H9 (cell line): ENCODE measurements around the gene CNNM1. TPM values are rescaled to one million over a fixed set of nuclear protein-coding genes. Genes with fewer than 3 reads are reported as not detected.

Experiments
- DNase-seq: peaks from one replicate; pipeline ENCODE4 v3.0.0-alpha.2; 2017
- H2AFZ ChIP-seq: one replicate; pipeline ENCODE4 v1.6.1; 2013; ENCODE audit warnings: mild to moderate bottlenecking, low read length, control low read depth, moderate library complexity
- H2AK5ac ChIP-seq: 2 replicates; pipeline ENCODE4 v1.6.1; 2013; ENCODE audit warnings: low read length, control low read depth, mixed read lengths; ENCODE audit not compliant: insufficient read length
- H2BK120ac ChIP-seq: one replicate; pipeline ENCODE4 v1.6.1; 2013; ENCODE audit warnings: low read depth, mild to moderate bottlenecking, low read length, control low read depth, inconsistent platforms; ENCODE audit not compliant: poor library complexity, severe bottlenecking
- H2BK12ac ChIP-seq: 2 replicates; pipeline ENCODE4 v1.6.1; 2013; ENCODE audit warnings: low read length, control low read depth, mixed read lengths, low read depth; ENCODE audit not compliant: insufficient read length
- H2BK15ac ChIP-seq: 2 replicates; pipeline ENCODE4 v1.6.1; 2013; ENCODE audit warnings: low read depth, low read length, control low read depth
- H2BK20ac ChIP-seq: one replicate; pipeline ENCODE4 v1.6.1; 2013; ENCODE audit warnings: low read depth, mild to moderate bottlenecking, low read length, control low read depth, inconsistent platforms; ENCODE audit not compliant: poor library complexity, severe bottlenecking
- H2BK5ac ChIP-seq: 2 replicates; pipeline ENCODE4 v1.6.1; 2013; ENCODE audit warnings: low read length, control low read depth, mixed read lengths; ENCODE audit not compliant: insufficient read length
- H3K14ac ChIP-seq: 2 replicates; pipeline ENCODE4 v1.6.1; 2013; ENCODE audit warnings: low read length, control low read depth; ENCODE audit not compliant: insufficient read depth
- H3K18ac ChIP-seq: 2 replicates; pipeline ENCODE4 v1.6.1; 2013; ENCODE audit warnings: low read depth, mild to moderate bottlenecking, mixed read lengths, low read length, control low read depth; ENCODE audit not compliant: insufficient read length
- H3K23ac ChIP-seq: 2 replicates; pipeline ENCODE4 v1.6.1; 2013; ENCODE audit warnings: low read length, control low read depth, mixed read lengths, low read depth; ENCODE audit not compliant: insufficient read length
- H3K23me2 ChIP-seq: 2 replicates; pipeline ENCODE4 v1.6.1; 2013; ENCODE audit warnings: low read depth, mild to moderate bottlenecking, mixed read lengths, low read length, control low read depth; ENCODE audit not compliant: insufficient read length, poor library complexity, severe bottlenecking
- H3K27ac ChIP-seq: 2 replicates; pipeline ENCODE4 v1.5.1; 2013; ENCODE audit warnings: low read length, control low read depth, mixed read lengths, low read depth; ENCODE audit not compliant: insufficient read length
- H3K27me3 ChIP-seq: 2 replicates; pipeline ENCODE4 v1.6.1; 2013; ENCODE audit warnings: low read length, control low read depth, inconsistent platforms; ENCODE audit not compliant: insufficient read depth
- H3K4ac ChIP-seq: 2 replicates; pipeline ENCODE4 v1.6.1; 2013; ENCODE audit warnings: low read depth, mild to moderate bottlenecking, control low read depth, inconsistent platforms, low read length, moderate library complexity
- H3K4me1 ChIP-seq: 2 replicates; pipeline ENCODE4 v1.6.1; 2013; ENCODE audit warnings: low read length, control low read depth, inconsistent platforms; ENCODE audit not compliant: insufficient read depth
- H3K4me2 ChIP-seq: 2 replicates; pipeline ENCODE4 v1.6.1; 2013; ENCODE audit warnings: low read length, control low read depth, mixed read lengths; ENCODE audit not compliant: insufficient read length, insufficient read depth
- H3K56ac ChIP-seq: 2 replicates; pipeline ENCODE4 v1.6.1; 2013; ENCODE audit warnings: low read depth, mild to moderate bottlenecking, mixed read lengths, low read length, control low read depth; ENCODE audit not compliant: insufficient read length
- H3K79me1 ChIP-seq: 2 replicates; pipeline ENCODE4 v1.6.1; 2013; ENCODE audit warnings: low read depth, mild to moderate bottlenecking, moderate library complexity, low read length, control low read depth, inconsistent platforms; ENCODE audit not compliant: insufficient read depth, poor library complexity, severe bottlenecking
- H3K79me2 ChIP-seq: 2 replicates; pipeline ENCODE4 v1.6.1; 2013; ENCODE audit warnings: low read length, control low read depth, inconsistent platforms; ENCODE audit not compliant: insufficient read depth
- H3K9ac ChIP-seq: 2 replicates; pipeline ENCODE4 v1.6.1; 2013; ENCODE audit warnings: low read length, control low read depth, mixed read lengths; ENCODE audit not compliant: insufficient read length; ENCODE audit errors: extremely low read depth
- H3K9me3 ChIP-seq: one replicate; pipeline ENCODE4 v1.6.1; 2013; ENCODE audit warnings: low read depth, low read length, inconsistent platforms; ENCODE audit not compliant: control insufficient read depth
- H3T11ph ChIP-seq: one replicate; pipeline ENCODE4 v1.6.1; 2013; ENCODE audit warnings: mild to moderate bottlenecking, low read length, control low read depth, inconsistent platforms
- H4K20me1 ChIP-seq: one replicate; pipeline ENCODE4 v1.6.1; 2013; ENCODE audit not compliant: control insufficient read depth, insufficient read length, insufficient read depth
- H4K5ac ChIP-seq: 2 replicates; pipeline ENCODE4 v1.6.1; 2013; ENCODE audit warnings: low read depth, mild to moderate bottlenecking, mixed read lengths, low read length, control low read depth; ENCODE audit not compliant: insufficient read length
- H4K8ac ChIP-seq: replicated peaks from 2 replicates; pipeline ENCODE4 v1.6.1; 2013; ENCODE audit warnings: low read length, control low read depth, mixed read lengths, low read depth; ENCODE audit not compliant: insufficient read length
- H4K91ac ChIP-seq: 2 replicates; pipeline ENCODE4 v1.6.1; 2013; ENCODE audit warnings: low read depth, mild to moderate bottlenecking, moderate library complexity, mixed read lengths, low read length, control low read depth; ENCODE audit not compliant: insufficient read length
- H3K27ac Mint-ChIP-seq, 3 experiments: 2 replicates in 2 of 3; 3 replicates in 1 of 3; pipeline ENCODE4 v1.8.0; 2020 to 2021; ENCODE audit warnings: mixed read lengths in 3 of 3, mild to moderate bottlenecking in 1 of 3, moderate library complexity in 1 of 3
- H3K27me3 Mint-ChIP-seq: 2 replicates; pipeline ENCODE4 v1.8.0; 2021; ENCODE audit warnings: low read depth, mild to moderate bottlenecking, moderate library complexity, mixed read lengths
- H3K36me3 Mint-ChIP-seq, 3 experiments: 2 replicates in 2 of 3; 3 replicates in 1 of 3; pipeline ENCODE4 v1.8.0; 2020 to 2021; ENCODE audit warnings: low read depth in 3 of 3, mixed read lengths in 3 of 3; ENCODE audit not compliant: insufficient read depth in 1 of 3
- H3K4me1 Mint-ChIP-seq, 2 experiments: 2 replicates each; pipeline ENCODE4 v1.8.0; 2020; ENCODE audit warnings: mixed read lengths in 2 of 2
- H3K4me3 Mint-ChIP-seq, 2 experiments: 2 replicates in 1 of 2; 3 replicates in 1 of 2; pipeline ENCODE4 v1.8.0; 2020 to 2021; ENCODE audit warnings: mild to moderate bottlenecking in 2 of 2, mixed read lengths in 2 of 2, moderate library complexity in 1 of 2
- H3K9me3 Mint-ChIP-seq, 2 experiments: 2 replicates in 1 of 2; 3 replicates in 1 of 2; pipeline ENCODE4 v1.8.0; 2020; ENCODE audit warnings: mild to moderate bottlenecking in 2 of 2, mixed read lengths in 2 of 2, moderate library complexity in 1 of 2
- CTCF ChIP-seq: fragments of 200-600 bp; sonication (generic); conservative IDR thresholded peaks from 3 replicates; pipeline ENCODE4 v1.8.0; 2021; ENCODE audit warnings: antibody characterized with exemption, mild to moderate bottlenecking
- WGBS: extraction: QIAGEN DNeasy Blood & Tissue Kit; methylation state at CpG from one replicate; pipeline ENCODE4 v1.1.7; 2013; ENCODE audit warnings: missing lambda C conversion rate, low lambda C conversion rate, mixed read lengths; ENCODE audit not compliant: insufficient read length; ENCODE audit errors: extremely low coverage; 5-methylcytosine and 5-hydroxymethylcytosine counted together
- total RNA-seq: library from RNA; stranded (reverse); gene quantifications from 2 replicates; pipeline ENCODE4 v1.2.1, GENCODE V29; 2021

The CNNM1 gene
- total RNA-seq, 1 experiment from 2014 or later = 0.35 TPM

GRCh38 chr10:99393683-99394082 lies 64.5 kb downstream of the CNNM1 start:
- H3K9me3 ChIP-seq = no peaks in the 10 kb centered on the region
- no peaks in the 10 kb centered on the region for H3K27me3 ChIP-seq
- WGBS = no CpG with 5 or more reads among the region's 5 CpGs
- H2BK120ac ChIP-seq = no peak overlapping the region
- H4K8ac ChIP-seq = no peak overlapping the region
- no peak for TF ChIP-seq CTCF
- no peaks in the 10 kb centered on the region for H3K23me2 ChIP-seq
- H4K5ac ChIP-seq = no peak overlapping the region
- no peak overlapping the region for H2BK5ac ChIP-seq
- no peak for DNase-seq
- H3K9me3 Mint-ChIP-seq = no peaks in the 10 kb centered on the region; a peak in 1 of 5 replicates
- no peak overlapping the region for H3T11ph ChIP-seq
- H3K79me2 ChIP-seq = no peaks in the 10 kb centered on the region
- no peak overlapping the region for H4K91ac ChIP-seq
- no peak overlapping the region for H3K14ac ChIP-seq
- peaks cover 35 to 46% of the 10 kb centered on the region in 2 experiments for H3K4me1 Mint-ChIP-seq
- no peak overlapping the region for H2BK15ac ChIP-seq
- H2BK20ac ChIP-seq = no peak overlapping the region
- no peak overlapping the region for H2AFZ ChIP-seq
- no peaks in the 10 kb centered on the region for H3K79me1 ChIP-seq
- H3K27ac ChIP-seq = no peak overlapping the region
- no peak overlapping the region for H2AK5ac ChIP-seq
- no peak overlapping the region for H3K56ac ChIP-seq
- no peak overlapping the region for H3K27ac Mint-ChIP-seq
- no peaks in the 10 kb centered on the region for H4K20me1 ChIP-seq
- H3K4me1 ChIP-seq = peaks cover 7% of the 10 kb centered on the region; the same call in 1 of the 2 replicates
- no peak overlapping the region for H3K4me2 ChIP-seq
- no peak overlapping the region for H3K9ac ChIP-seq
- H3K27me3 Mint-ChIP-seq = peaks cover 4% of the 10 kb centered on the region
- peaks cover 4 to 27% (median 15%) of the 10 kb centered on the region in 3 experiments; a peak in 6 of 7 replicates for H3K36me3 Mint-ChIP-seq
- H2BK12ac ChIP-seq = no peak overlapping the region
- H3K23ac ChIP-seq = no peak overlapping the region
- H3K4me3 Mint-ChIP-seq = no peak overlapping the region
- no peak overlapping the region for H3K18ac ChIP-seq
- H3K4ac ChIP-seq = no peak overlapping the region
